Measurements from ENCODE around the gene CCSER1. TPM values are rescaled to one million over a fixed set of nuclear protein-coding genes. Genes with fewer than 3 reads are reported as not detected.

The CCSER1 gene
- total RNA-seq, 1 experiment from 2014 or later: 5.9 TPM

GRCh38 chr4:91630764-91631163, 1503.6 kb downstream of the CCSER1 start:
- POLR2A ChIA-PET (ENCODE audit: unreplicated experiment): no interaction called here

GRCh38 chr4:91631335-91631734, 1504.1 kb downstream of the CCSER1 start:
- ChIA-PET CTCF (no interaction called here), POLR2A (ENCODE audit: unreplicated experiment) (no interaction called here)
- Histone ChIP-seq H3F3A (ENCODE audit: insufficient read depth, low read depth) (no peaks in the 10 kb centered on the region), H3K4me3 (no peak overlapping the region), H3K9me2 (ENCODE audit: insufficient read depth) (no peaks in the 10 kb centered on the region), H3K9me3 (ENCODE audit: insufficient read depth, low read depth) (no peaks in the 10 kb centered on the region), H3K4me1 (replicated peaks; ENCODE audit: insufficient read depth) (no peaks in the 10 kb centered on the region), H3K79me2 (ENCODE audit: low read depth) (no peaks in the 10 kb centered on the region), H2AFZ (no peak overlapping the region), H3K36me3 (ENCODE audit: low read depth) (no peaks in the 10 kb centered on the region), H3K27ac (no peak overlapping the region), H3K27me3 (ENCODE audit: insufficient read depth, low read depth) (no peaks in the 10 kb centered on the region), H4K20me1 (ENCODE audit: insufficient read depth) (no peaks in the 10 kb centered on the region), H3K4me2 (no peak overlapping the region)
- intact Hi-C loops (cut with micrococcal nuclease; ENCODE audit: unreplicated experiment): no loop called here
- BruUV-seq (replicated peaks): no TSS peak
- DNase-seq: no peak
- TF ChIP-seq EZH2 (IDR thresholded peaks at IDR 0.05; ENCODE audit: low read depth): no peak
- no peak for TF ChIP-seq CTCF (conservative IDR thresholded peaks at IDR 0.05)

More at GRCh38 chr4:91630764-91631163, 1503.6 kb downstream of the CCSER1 start:
- Histone ChIP-seq H2AFZ (no peak overlapping the region), H3K27me3 (ENCODE audit: insufficient read depth, low read depth) (no peaks in the 10 kb centered on the region), H3K9me3 (ENCODE audit: insufficient read depth, low read depth) (no peaks in the 10 kb centered on the region), H3K36me3 (ENCODE audit: low read depth) (no peaks in the 10 kb centered on the region), H3K4me2 (no peak overlapping the region), H3K9me2 (ENCODE audit: insufficient read depth) (no peaks in the 10 kb centered on the region), H3F3A (ENCODE audit: insufficient read depth, low read depth) (no peaks in the 10 kb centered on the region), H3K4me1 (replicated peaks; ENCODE audit: insufficient read depth) (no peaks in the 10 kb centered on the region), H4K20me1 (ENCODE audit: insufficient read depth) (no peaks in the 10 kb centered on the region), H3K27ac (no peak overlapping the region), H3K4me3 (no peak overlapping the region), H3K79me2 (ENCODE audit: low read depth) (no peaks in the 10 kb centered on the region)
- no peak for DNase-seq
- CTCF ChIA-PET: no interaction called here
- no TSS peak for BruUV-seq (replicated peaks)
- intact Hi-C loops (cut with micrococcal nuclease; ENCODE audit: unreplicated experiment): no loop called here
- no peak for TF ChIP-seq EZH2 (IDR thresholded peaks at IDR 0.05; ENCODE audit: low read depth)
- TF ChIP-seq CTCF (conservative IDR thresholded peaks at IDR 0.05): no peak

- Histone ChIP-seq H3K4me2 (no peak overlapping the region), H3K4me1 (replicated peaks; ENCODE audit: insufficient read depth) (no peaks in the 10 kb centered on the region), H4K20me1 (ENCODE audit: insufficient read depth) (no peaks in the 10 kb centered on the region), H3K27me3 (ENCODE audit: insufficient read depth, low read depth) (no peaks in the 10 kb centered on the region), H3K9me2 (ENCODE audit: insufficient read depth) (no peaks in the 10 kb centered on the region), H3K9me3 (ENCODE audit: insufficient read depth, low read depth) (no peaks in the 10 kb centered on the region), H3F3A (ENCODE audit: insufficient read depth, low read depth) (no peaks in the 10 kb centered on the region), H3K27ac (no peak overlapping the region), H3K79me2 (ENCODE audit: low read depth) (no peaks in the 10 kb centered on the region), H3K4me3 (no peak overlapping the region), H3K36me3 (ENCODE audit: low read depth) (no peaks in the 10 kb centered on the region), H2AFZ (no peak overlapping the region)
- TF ChIP-seq CTCF (conservative IDR thresholded peaks at IDR 0.05) (no peak), EZH2 (IDR thresholded peaks at IDR 0.05; ENCODE audit: low read depth) (no peak)
- intact Hi-C loops (cut with micrococcal nuclease; ENCODE audit: unreplicated experiment): no loop called here
- CTCF ChIA-PET: no interaction called here
- BruUV-seq (replicated peaks): no TSS peak
- no peak for DNase-seq
- POLR2A ChIA-PET (ENCODE audit: unreplicated experiment): no interaction called here
Measured at GRCh38 chr4:91636083-91636482, 1508.9 kb downstream of the CCSER1 start.

Other genes with a start within 250 kb of the CCSER1 start
- gene MMRN1, start 232.5 kb upstream of the CCSER1 start, total RNA-seq (2021): not detected in 2 replicates

Data from PC-9 (cell line).